ENCODE measurements around the gene TSTD2.

TSTD2 gene

DNA sequence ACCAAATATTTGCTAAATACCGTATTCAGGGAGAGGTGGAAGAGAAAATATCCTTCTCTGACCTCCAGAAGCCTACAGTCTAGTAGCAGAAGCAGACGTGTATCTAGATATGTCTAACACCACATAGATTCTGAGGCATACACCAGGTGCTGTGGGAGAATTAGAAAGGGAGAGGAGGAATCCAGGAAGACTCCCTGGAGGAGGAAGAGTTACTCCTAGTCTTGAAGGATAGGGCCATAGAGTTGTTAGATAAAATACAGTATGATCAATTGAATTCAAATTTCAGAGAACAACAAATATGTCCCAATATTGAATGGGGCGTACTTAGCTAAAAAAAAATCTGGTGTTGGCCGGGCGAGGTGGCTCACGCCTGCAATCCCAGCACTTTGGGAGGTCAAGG, 73.0 kb downstream of the TSTD2 start:
- DNase-seq, result no peak

DNA sequence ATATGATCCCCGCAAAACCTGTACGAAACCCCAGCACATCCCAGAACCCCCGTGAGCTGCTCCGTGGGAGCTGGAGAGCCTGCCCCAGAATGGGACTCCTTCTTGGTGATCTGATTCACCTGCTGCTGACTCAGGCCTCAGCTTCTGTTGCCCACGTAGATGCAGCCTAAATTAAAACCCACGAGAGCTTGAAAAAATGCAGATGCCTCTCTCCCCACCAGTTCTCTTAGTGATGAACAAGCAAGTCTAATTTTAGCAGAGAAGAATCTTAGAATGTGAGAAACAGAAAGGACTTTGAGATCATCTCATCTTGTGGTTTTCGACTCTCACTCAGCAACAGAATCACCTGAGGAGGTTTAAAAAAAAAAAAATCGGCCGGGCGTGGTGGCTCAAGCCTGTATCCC, 74.1 kb downstream of the TSTD2 start:
- no peak for DNase-seq

DNA sequence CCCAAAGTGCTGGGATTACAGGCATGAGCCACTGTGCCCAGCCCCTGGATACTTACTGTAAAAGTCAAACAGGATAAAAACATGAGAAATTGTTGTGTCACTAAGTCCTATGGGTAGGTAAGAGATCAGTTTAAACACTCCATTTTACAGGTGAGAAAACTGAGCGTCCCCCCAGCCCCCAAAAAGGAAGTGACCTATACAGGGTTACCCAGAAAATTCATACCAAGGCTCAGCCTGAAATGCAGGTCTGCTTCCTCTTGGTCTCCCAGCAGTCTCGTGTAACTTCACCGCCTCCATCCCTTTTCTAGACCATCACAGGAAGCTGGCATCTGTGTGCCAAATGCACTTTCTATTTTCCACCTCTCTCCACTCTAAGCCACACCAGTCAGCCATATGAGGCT, 74.5 kb downstream of the TSTD2 start:
- no peak for DNase-seq

DNA sequence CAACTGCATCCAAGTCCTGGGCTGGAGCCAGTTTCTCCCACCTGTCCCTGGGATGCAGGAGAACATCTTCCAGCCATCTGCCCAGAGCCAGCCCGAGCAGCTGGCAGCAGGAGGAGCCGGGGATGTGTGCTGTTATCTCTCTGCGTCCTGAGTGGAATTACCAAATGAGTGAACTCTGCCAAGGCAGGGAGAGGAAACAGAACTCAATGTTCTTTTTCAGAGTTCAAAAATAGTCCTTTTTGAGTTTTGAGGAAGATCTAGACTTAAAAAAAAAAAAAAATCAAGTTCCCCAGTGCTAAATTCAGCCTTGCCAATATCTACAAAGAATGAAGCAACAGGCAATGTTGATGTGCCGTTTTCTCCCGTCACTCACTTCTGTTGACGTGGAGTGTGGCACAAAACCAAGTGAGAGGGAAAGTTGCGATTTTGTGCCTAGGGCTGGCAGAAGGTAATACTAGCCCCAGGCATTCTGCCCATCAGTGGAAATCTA, 75.5 kb downstream of the TSTD2 start:
- no peak for DNase-seq

DNA sequence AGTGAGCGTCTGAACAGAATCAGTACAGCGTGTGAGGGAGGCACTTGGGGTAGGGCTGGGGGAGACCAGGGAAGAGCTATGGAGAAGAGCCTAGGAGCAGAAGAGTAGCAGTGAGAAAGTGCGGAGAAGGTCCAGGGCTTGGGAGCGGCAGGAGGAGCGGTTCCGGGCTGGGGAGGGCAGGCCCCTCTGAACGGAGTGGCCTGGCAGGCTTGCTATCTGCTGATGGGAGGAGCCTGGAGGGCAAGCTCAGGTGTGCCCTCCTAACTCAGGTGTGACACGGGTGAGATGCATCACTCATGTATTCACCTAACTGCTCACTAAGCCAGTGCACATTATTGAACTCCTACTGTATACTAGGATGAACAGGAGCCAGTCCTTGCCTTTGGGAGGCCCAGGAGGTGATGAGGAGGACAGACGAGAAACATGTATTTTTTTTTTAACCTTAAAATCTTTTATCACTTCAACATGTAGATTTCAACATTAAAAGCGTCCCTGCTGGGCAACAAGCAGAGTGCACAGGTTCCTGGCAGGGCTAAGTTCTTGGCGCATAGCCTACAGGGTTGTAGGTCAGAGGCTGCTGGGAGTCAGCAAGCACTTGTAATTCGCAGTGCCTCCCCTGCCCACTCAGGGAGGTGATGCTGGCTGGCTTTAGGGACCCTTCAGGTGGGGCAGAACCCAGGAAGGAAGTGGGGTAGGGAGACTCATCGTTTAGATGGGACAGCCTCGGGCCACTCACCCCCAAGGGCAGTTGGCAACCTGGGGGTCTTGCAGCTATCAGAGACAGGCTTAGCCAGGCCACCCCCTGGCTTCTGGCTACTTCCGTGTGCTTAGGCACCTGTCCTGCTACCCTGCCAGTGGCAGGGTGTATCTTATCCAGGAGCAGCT, 76.2 kb downstream of the TSTD2 start:
- DNase-seq, result no peak

DNA sequence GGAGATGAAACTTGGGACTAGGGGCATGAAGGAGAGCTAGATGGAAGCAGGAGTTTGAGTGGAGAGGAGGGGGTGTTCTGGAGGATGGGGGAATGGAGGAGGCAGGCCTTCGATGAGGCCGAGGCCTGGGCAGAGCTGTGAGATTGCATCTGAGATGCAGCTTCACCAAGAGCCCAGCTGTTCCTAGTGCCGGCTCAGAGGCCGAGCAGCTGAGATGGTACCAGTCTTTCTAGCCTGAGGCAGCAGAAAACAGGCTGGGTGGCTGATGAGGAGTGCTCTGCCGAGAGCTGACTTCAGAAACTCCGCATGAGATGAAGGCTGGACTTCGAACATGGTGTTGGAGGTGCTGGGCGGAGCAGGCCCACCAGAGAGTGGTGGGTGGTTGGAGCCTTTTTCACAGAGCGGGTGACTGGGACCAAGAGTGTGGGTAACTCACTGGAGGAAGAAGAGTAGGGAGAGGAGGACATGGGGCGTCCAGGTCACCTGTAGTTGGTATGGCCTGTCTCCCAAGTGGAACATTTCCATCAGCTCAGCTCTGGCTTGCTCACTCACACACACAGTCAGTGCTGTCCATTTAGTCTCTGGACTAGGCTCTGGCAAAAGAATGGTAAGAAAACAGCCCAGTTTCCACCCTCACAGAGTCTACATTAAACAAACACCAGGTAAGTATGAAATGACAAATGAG, 77.0 kb downstream of the TSTD2 start:
- DNase-seq, result no peak

DNA sequence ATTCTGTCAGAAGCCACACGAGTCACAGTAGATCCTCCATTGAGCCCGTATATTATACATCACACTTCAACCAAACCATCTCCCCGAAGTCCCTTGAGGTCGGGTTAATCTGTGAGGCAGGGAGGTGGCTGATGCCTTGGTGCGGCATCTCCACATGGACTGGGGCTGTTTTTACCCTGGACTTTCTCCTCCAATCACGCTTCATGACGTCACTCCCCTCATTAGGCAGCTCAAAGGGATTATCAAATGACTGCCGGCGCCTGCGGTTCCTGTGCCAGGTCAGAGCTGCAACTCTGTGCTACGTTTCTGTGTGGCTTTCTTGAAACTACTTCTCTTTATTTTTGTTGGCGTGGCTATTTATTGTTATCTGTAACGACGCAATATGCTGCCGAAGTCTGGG, 78.0 kb downstream of the TSTD2 start:
- no peak for DNase-seq

DNA sequence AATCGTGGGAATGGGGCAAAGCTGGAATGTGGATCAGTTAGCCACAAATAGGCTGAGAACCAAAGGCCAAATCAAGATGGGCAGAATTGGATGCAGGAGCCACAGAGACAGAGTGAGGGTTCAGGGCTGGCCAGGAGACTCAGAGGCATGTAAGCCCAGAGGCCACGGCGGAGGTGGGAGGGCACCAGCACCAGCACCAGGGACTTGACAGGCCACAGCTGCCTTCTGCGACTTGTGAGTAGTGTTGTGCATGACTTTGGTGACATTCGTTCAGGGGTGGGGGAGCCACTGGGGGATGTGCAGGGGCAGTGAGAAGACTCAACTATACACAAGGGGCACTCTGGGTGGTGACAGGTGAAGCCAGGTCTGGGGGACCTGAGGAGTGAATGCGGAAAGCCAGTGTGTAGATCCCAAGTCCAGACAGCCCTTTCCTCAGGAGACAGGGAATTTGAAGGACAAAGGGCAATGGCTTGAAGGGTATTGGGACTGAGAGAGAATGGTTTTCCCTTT, 78.5 kb downstream of the TSTD2 start:
- DNase-seq, result no peak

DNA sequence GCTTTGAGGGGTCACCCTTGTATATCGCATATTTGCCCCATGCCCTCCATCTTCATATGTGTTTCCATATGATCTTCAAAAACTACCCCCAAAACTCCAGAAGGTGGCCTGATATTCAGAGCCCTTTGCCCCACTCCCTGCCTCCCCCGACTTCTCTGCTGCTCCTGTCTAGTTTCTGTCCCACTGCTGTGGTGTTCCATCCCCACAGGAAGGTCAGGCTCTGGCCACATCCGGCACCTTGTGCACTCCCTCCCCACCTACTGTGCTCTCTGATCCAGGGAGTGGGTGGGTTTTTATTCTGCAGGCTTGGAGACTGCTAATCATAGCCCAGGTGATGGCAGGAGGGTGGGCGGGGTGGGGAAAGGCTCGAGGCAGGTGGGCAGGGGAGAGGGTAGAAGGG, 79.3 kb downstream of the TSTD2 start:
- no peak for DNase-seq

DNA sequence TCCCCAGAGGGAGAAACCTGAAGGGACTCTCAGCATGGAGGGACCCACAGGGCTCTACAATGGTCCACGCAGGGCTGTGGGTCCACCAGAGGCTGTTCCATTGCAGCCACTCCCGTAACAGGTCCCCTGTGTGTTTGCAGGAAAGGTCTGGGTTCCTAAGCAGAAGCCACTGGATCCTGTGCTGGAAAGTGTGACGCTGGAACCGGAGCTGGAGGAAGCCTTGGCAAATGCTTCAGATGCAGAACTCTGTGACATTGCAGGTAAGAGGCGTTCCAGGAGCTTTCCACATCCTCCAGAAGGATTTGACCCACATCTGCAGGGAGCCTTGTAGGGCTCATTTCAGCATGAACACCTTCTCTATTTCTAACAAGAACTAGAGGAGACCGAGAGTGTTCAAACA, 80.0 kb downstream of the TSTD2 start:
- no peak for DNase-seq

DNA sequence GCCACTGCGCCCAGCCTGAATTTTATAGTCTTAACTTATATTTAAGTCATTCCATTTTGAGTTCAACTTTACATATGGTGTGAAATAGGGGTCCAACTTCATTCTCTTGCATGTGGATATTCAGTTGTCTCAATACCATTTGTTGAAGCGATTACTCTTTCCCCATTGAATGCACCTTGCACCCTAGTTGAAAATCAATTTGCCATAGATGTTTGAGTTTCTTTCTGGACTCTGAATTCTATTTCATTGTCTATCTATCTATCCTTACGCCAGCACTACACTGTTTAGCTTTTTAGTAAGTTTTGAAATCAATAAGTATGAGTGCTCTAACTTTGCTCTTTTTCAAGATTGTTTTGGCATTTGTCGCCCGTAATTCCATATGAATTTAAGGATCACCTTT, 81.9 kb downstream of the TSTD2 start:
- no peak for DNase-seq

DNA sequence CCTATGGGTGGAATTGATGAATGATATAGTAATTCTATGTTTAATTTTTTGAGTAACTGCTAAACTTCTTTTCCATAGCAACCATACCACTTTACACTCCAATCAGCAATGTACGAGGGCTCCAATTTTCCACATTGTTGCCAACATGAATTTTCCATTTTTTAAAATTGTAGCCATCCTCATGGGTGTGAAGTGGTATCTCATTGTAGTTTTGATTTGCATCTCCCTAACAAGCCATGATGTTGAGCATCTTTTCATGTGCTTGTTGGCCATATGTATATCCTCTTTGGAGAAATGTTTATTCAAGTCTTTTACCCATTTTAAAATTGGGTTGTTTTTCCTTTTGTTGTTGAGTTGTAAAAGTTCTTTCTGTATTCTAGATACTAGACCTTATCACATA, 82.8 kb downstream of the TSTD2 start:
- DNase-seq, result no peak
